AG09319 (cell line): ENCODE measurements around the gene SELENOS.

ENCODE experiments used
- DNase-seq: peaks from one replicate; pipeline ENCODE4 v3.0.0-alpha.2; 2010; ENCODE audit warnings: low read depth; ENCODE audit errors: extremely low read depth
- TF ChIP-seq, protein P1 (sequence below): IDR thresholded peaks from 2 replicates; pipeline ENCODE4 v1.5.1; 2011; ENCODE audit warnings: low read depth, mild to moderate bottlenecking, inconsistent platforms, low read length, moderate library complexity

The SELENOS gene

GRCh38 chr15:101246391-101246790, 30.9 kb downstream of the SELENOS start:
- DNase-seq, result no peak
- TF ChIP-seq, protein P1, sequence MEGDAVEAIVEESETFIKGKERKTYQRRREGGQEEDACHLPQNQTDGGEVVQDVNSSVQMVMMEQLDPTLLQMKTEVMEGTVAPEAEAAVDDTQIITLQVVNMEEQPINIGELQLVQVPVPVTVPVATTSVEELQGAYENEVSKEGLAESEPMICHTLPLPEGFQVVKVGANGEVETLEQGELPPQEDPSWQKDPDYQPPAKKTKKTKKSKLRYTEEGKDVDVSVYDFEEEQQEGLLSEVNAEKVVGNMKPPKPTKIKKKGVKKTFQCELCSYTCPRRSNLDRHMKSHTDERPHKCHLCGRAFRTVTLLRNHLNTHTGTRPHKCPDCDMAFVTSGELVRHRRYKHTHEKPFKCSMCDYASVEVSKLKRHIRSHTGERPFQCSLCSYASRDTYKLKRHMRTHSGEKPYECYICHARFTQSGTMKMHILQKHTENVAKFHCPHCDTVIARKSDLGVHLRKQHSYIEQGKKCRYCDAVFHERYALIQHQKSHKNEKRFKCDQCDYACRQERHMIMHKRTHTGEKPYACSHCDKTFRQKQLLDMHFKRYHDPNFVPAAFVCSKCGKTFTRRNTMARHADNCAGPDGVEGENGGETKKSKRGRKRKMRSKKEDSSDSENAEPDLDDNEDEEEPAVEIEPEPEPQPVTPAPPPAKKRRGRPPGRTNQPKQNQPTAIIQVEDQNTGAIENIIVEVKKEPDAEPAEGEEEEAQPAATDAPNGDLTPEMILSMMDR, result no peak

DNA sequence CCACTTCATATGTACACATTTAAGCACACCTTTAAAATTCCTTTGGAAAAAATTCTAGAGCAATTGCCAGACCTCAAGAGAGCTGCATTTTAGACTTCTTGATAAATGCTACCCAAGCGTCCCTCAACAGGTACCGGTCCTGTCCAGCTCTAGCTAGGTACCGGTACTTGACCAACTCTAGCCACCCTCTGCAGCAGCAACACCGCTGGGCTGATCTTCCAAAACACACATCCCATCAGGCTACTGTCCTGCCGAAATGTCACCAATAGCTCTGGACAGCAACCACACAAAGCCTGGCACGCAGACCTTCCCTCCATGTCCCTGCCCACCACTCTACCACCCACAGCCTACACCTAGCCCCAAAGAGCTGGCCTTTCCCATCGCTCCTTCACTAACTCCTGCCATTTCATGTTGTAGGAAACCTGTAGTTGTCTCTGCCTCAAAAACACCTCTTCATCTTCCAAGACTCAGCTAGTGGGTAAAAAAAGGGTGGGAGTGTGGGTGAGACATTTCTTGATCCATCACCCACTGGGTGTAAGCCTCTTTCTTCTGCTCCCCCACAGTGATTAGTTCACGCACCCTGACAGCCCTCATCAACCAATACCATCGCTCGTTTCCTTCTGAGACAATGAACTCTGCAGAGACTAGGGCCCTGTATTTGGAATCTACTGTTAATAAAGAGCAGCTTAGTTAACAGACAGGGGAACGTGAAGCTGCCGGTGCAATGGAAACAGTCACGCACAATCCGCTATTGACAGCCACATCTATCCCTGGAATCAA, 32.2 kb downstream of the SELENOS start:
- TF ChIP-seq, protein P1, result no peak
- DNase-seq, result no peak

GRCh38 chr15:101244036-101244781, 33.1 kb downstream of the SELENOS start:
- no peak for DNase-seq

DNA sequence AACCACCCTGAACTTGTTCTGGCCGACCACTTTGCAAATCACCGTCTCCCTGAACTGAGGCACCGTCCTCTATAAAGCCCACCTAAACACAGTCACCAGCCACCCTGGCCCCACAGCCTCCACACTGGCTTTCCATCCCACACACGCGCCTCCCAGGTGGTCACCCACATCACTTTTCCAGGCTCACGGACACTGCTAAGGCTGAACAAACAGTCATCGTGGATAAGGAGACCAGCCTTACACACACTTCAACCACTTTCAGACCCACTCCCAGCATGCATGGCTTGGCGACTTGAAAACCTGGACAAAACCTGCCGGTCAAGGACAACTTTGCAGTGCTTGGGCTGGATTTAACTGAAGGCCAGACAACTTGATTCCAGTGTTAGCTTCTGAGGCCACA, 33.9 kb downstream of the SELENOS start:
- DNase-seq, result no peak
- TF ChIP-seq, protein P1, result no peak

More at GRCh38 chr15:101244036-101244781, 33.1 kb downstream of the SELENOS start:
- TF ChIP-seq, protein P1, result no peak

DNA sequence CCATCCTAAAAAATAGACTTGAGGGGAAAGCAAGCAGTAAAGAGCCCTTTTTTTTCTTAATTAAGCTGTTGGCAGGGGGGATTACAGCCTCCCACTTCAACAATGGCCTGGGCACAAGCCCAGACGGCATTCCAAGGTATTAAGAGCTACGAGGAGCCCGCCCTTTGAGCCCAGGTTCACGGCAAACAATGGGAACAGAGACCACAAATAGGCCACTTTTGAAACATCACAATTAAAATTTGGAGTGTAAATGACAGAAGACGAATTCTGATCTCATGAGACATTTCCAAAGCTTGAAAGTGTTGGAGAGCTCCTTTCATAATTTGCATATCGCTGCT, 34.3 kb downstream of the SELENOS start:
- DNase-seq, result no peak
- TF ChIP-seq, protein P1, result no peak

- TF ChIP-seq, protein P1, result no peak
- DNase-seq, result no peak
Measured at GRCh38 chr15:101242160-101242998, 34.9 kb downstream of the SELENOS start.
